Prostate gland (tissue), 2 donors: ENCODE results near the gene HOXB1. TPM values are rescaled to one million over a fixed set of nuclear protein-coding genes. Genes with fewer than 3 reads are reported as not detected.

Source experiments
- DNase-seq: peaks from one replicate; pipeline ENCODE4 v3.0.0-alpha.2; 2019; ENCODE audit warnings: low spot score
- H3K27ac ChIP-seq, 2 donors: fragments of 200-600 bp; sonication (generic); 2 replicates each; pipeline ENCODE4 v1.5.1; 2017 to 2019
- H3K27me3 ChIP-seq: fragments of 200-600 bp; sonication (generic); replicated peaks from 2 replicates; pipeline ENCODE4 v1.5.1; 2019; ENCODE audit not compliant: insufficient read depth
- H3K36me3 ChIP-seq, 2 donors: fragments of 200-600 bp; sonication (generic); 1 replicate in 1 of 2; 2 replicates in 1 of 2; pipeline versions ENCODE4 v1.5.1 to v1.8.1; 2017 to 2019
- H3K4me1 ChIP-seq: fragments of 200-600 bp; sonication (generic); replicated peaks from 2 replicates; pipeline ENCODE4 v1.5.1; 2019
- H3K4me3 ChIP-seq, 2 donors: fragments of 200-600 bp; sonication (generic); 2 replicates each; pipeline ENCODE4 v1.5.1; 2017 to 2019
- H3K9me3 ChIP-seq: fragments of 200-600 bp; sonication (generic); 2 replicates; pipeline ENCODE4 v1.5.1; 2017
- CTCF ChIP-seq, 4 experiments: fragments of 200-600 bp in 2 of 4; fragments of 450-650 bp in 2 of 4; sonication (generic) in 2 of 4; IDR thresholded peaks; 1 replicate in 3 of 4; 2 replicates in 1 of 4; pipeline ENCODE4 v1.5.1; 2016 to 2019; ENCODE audit warnings: antibody characterized with exemption in 4 of 4, mild to moderate bottlenecking in 2 of 4, moderate library complexity in 2 of 4
- POLR2A ChIP-seq: fragments of 450-650 bp; IDR thresholded peaks from one replicate; pipeline ENCODE4 v1.6.1; 2016; ENCODE audit warnings: antibody characterized with exemption, mild to moderate bottlenecking
- POLR2AphosphoS5 ChIP-seq: sonication (generic); formaldehyde crosslinking; IDR thresholded peaks from one replicate; pipeline ENCODE4 v1.6.1; 2017; ENCODE audit warnings: antibody characterized with exemption
- whole genome bisulfite sequencing: methylation state at CpG from one replicate; pipeline ENCODE4 v1.1.5; 2018; 5-methylcytosine and 5-hydroxymethylcytosine counted together
- intact Hi-C: fragments of 100-400 bp; cut with DNase I; formaldehyde crosslinking; loops from one replicate; pipeline ENCODE4 v1.14.2; 2022
- total RNA-seq, 2 donors: library from RNA; depleted of rRNA; stranded (reverse); fragments of >200 nt; gene quantifications; one replicate each; pipeline ENCODE4 v1.1.0, GENCODE V29; 2016

Gene HOXB1
- total RNA-seq, 2 donors from 2014 or later: not detected

- H3K27me3 ChIP-seq: no peaks in the 10 kb centered on the region
- DNase-seq: no peak
- WGBS: 86% methylated on average over 8 of the region's 8 CpGs
- no peaks in the 10 kb centered on the region for H3K36me3 ChIP-seq
- TF ChIP-seq POLR2A (no peak), POLR2AphosphoS5 (no peak), CTCF (IDR thresholded peaks at IDR 0.05) (no peak)
- H3K27ac ChIP-seq: no peak overlapping the region
- intact Hi-C loops: no loop called here
- no peaks in the 10 kb centered on the region for H3K4me1 ChIP-seq
- H3K4me3 ChIP-seq: no peak overlapping the region
- H3K9me3 ChIP-seq: no peaks in the 10 kb centered on the region
Observed at GRCh38 chr17:48532261-48532660, 1.4 kb upstream of the HOXB1 start.

- Histone ChIP-seq H3K36me3 (no peaks in the 10 kb centered on the region), H3K4me3 (no peak overlapping the region), H3K27ac (no peak overlapping the region), H3K27me3 (no peaks in the 10 kb centered on the region), H3K4me1 (no peaks in the 10 kb centered on the region), H3K9me3 (no peaks in the 10 kb centered on the region)
- DNase-seq: no peak
- 87% methylated on average over 37 of the region's 37 CpGs for WGBS
- intact Hi-C loops: no loop called here
- TF ChIP-seq POLR2AphosphoS5 (no peak), POLR2A (no peak), CTCF (IDR thresholded peaks at IDR 0.05) (no peak)
Observed at GRCh38 chr17:48530208-48530886, 464 bp downstream of the HOXB1 start.

- TF ChIP-seq POLR2AphosphoS5 (no peak), POLR2A (no peak), CTCF (IDR thresholded peaks at IDR 0.05) (no peak)
- H3K4me3 ChIP-seq: no peak overlapping the region
- no peak overlapping the region for H3K27ac ChIP-seq
- intact Hi-C loops: no loop called here
- no peaks in the 10 kb centered on the region for H3K4me1 ChIP-seq
- H3K27me3 ChIP-seq: no peaks in the 10 kb centered on the region
- no peaks in the 10 kb centered on the region for H3K9me3 ChIP-seq
- DNase-seq: no peak
- no peaks in the 10 kb centered on the region for H3K36me3 ChIP-seq
- 90% methylated on average over 11 of the region's 11 CpGs for WGBS
Observed at GRCh38 chr17:48529683-48530009, 1.2 kb downstream of the HOXB1 start.

- TF ChIP-seq POLR2A (no peak), CTCF (IDR thresholded peaks at IDR 0.05) (no peak), POLR2AphosphoS5 (no peak)
- H3K9me3 ChIP-seq: no peaks in the 10 kb centered on the region
- intact Hi-C loops: no loop called here
- H3K27me3 ChIP-seq: no peaks in the 10 kb centered on the region
- H3K4me3 ChIP-seq: no peak overlapping the region
- no peaks in the 10 kb centered on the region for H3K36me3 ChIP-seq
- H3K27ac ChIP-seq: no peak overlapping the region
- no peak for DNase-seq
- 92% methylated on average over 11 of the region's 11 CpGs for WGBS
- no peaks in the 10 kb centered on the region for H3K4me1 ChIP-seq
Observed at GRCh38 chr17:48528936-48529682, 1.7 kb downstream of the HOXB1 start.
